IPS DF 6.9 (cell line): ENCODE measurements around the gene TBC1D20.
"Not testable (repeated sequence)": the region's sequence is repeated elsewhere in the genome, so short reads cannot be mapped to it uniquely, and the experiment has no call there.

Source experiments
- DNase-seq: peaks from one replicate; pipeline ENCODE4 v3.0.0-alpha.2; 2013; ENCODE audit warnings: low read depth, low spot score
- H3K27ac ChIP-seq: one replicate; pipeline ENCODE4 v1.5.1; 2013; ENCODE audit warnings: low read length, control low read depth
- H3K27me3 ChIP-seq: 2 replicates; pipeline ENCODE4 v1.6.1; 2013; ENCODE audit warnings: mild to moderate bottlenecking, low read length; ENCODE audit not compliant: control insufficient read depth, insufficient read depth
- H3K36me3 ChIP-seq: 2 replicates; pipeline ENCODE4 v1.6.1; 2013; ENCODE audit warnings: low read length; ENCODE audit not compliant: control insufficient read depth, insufficient read depth
- H3K4me1 ChIP-seq: 2 replicates; pipeline ENCODE4 v1.6.1; 2013; ENCODE audit warnings: low read length; ENCODE audit not compliant: control insufficient read depth, insufficient read depth
- H3K4me3 ChIP-seq: 2 replicates; pipeline ENCODE4 v1.5.1; 2013; ENCODE audit warnings: mild to moderate bottlenecking, low read length
- H3K9me3 ChIP-seq: 2 replicates; pipeline ENCODE4 v1.6.1; 2013; ENCODE audit warnings: low read length, inconsistent platforms; ENCODE audit not compliant: control insufficient read depth, insufficient read depth
- WGBS: extraction: QIAGEN DNeasy Blood & Tissue Kit; methylation state at CpG from one replicate; pipeline ENCODE4 v1.1.7; 2013; ENCODE audit warnings: mixed read lengths, missing lambda C conversion rate; ENCODE audit not compliant: insufficient read length, insufficient coverage; 5-methylcytosine and 5-hydroxymethylcytosine counted together

TBC1D20 gene

GRCh38 chr20:458776-459175 lies 3.6 kb downstream of the TBC1D20 start:
- Histone ChIP-seq H3K36me3 (no peaks in the 10 kb centered on the region), H3K4me1 (0 out of 2 replicates have a peak, but pooled peaks cover 1% of the 10 kb centered on the region), H3K9me3 (no peaks in the 10 kb centered on the region), H3K27me3 (no peaks in the 10 kb centered on the region), H3K4me3 (no peak overlapping the region), H3K27ac (no peak overlapping the region)
- no CpG with 5 or more reads among the region's 6 CpGs for WGBS
- no peak for DNase-seq

GRCh38 chr20:454951-455350 lies 7.4 kb downstream of the TBC1D20 start:
- WGBS = no CpG with 5 or more reads among the region's 3 CpGs
- H3K9me3 ChIP-seq = no peaks in the 10 kb centered on the region
- no peak overlapping the region for H3K27ac ChIP-seq
- H3K4me3 ChIP-seq = no peak overlapping the region
- no peaks in the 10 kb centered on the region for H3K4me1 ChIP-seq
- no peaks in the 10 kb centered on the region for H3K36me3 ChIP-seq
- DNase-seq = no peak
- H3K27me3 ChIP-seq = no peaks in the 10 kb centered on the region

- H3K27me3 ChIP-seq, H3K27ac ChIP-seq, H3K9me3 ChIP-seq, H3K36me3 ChIP-seq, H3K4me3 ChIP-seq, DNase-seq, H3K4me1 ChIP-seq: not testable (repeated sequence)
- no CpG with 5 or more reads among the region's 11 CpGs for WGBS
These were observed 10.3 kb downstream of the TBC1D20 start for GRCh38 chr20:452021-452420.

- Histone ChIP-seq H3K27me3 (no peaks in the 10 kb centered on the region), H3K4me1 (no peaks in the 10 kb centered on the region; the same call in 1 of the 2 replicates), H3K27ac (no peak overlapping the region), H3K9me3 (no peaks in the 10 kb centered on the region), H3K36me3 (peaks cover 3% of the 10 kb centered on the region; the same call in 1 of the 2 replicates), H3K4me3 (no peak overlapping the region)
- no peak for DNase-seq
- WGBS = no CpG with 5 or more reads among the region's 5 CpGs
These were observed 16.6 kb downstream of the TBC1D20 start for GRCh38 chr20:445514-446336.

GRCh38 chr20:444862-445426 lies 17.4 kb downstream of the TBC1D20 start:
- Histone ChIP-seq H3K27me3 (no peaks in the 10 kb centered on the region), H3K27ac (no peak overlapping the region), H3K4me1 (no peaks in the 10 kb centered on the region; the same call in 1 of the 2 replicates), H3K36me3 (peaks cover 7% of the 10 kb centered on the region), H3K9me3 (no peaks in the 10 kb centered on the region), H3K4me3 (no peak overlapping the region)
- WGBS = no CpG with 5 or more reads among the region's 12 CpGs
- DNase-seq = no peak

- no peak overlapping the region for H3K4me3 ChIP-seq
- H3K27ac ChIP-seq = no peak overlapping the region
- no peaks in the 10 kb centered on the region; the same call in 1 of the 2 replicates for H3K4me1 ChIP-seq
- WGBS = no CpG with 5 or more reads among the region's 3 CpGs
- no peaks in the 10 kb centered on the region for H3K9me3 ChIP-seq
- no peaks in the 10 kb centered on the region for H3K27me3 ChIP-seq
- no peak for DNase-seq
- peaks cover 7% of the 10 kb centered on the region for H3K36me3 ChIP-seq
These were observed 18.2 kb downstream of the TBC1D20 start for GRCh38 chr20:444117-444516.

- Histone ChIP-seq H3K27me3 (no peaks in the 10 kb centered on the region), H3K9me3 (no peaks in the 10 kb centered on the region), H3K27ac (no peak overlapping the region), H3K4me1 (no peaks in the 10 kb centered on the region; the same call in 1 of the 2 replicates), H3K4me3 (no peak overlapping the region), H3K36me3 (peaks cover 7% of the 10 kb centered on the region)
- no CpG with 5 or more reads among the region's 4 CpGs for WGBS
- no peak for DNase-seq
These were observed 19.0 kb downstream of the TBC1D20 start for GRCh38 chr20:443223-443775.

GRCh38 chr20:440636-441035 lies 21.7 kb downstream of the TBC1D20 start:
- DNase-seq = no peak
- Histone ChIP-seq H3K4me3 (no peak overlapping the region), H3K27ac (no peak overlapping the region), H3K4me1 (no peaks in the 10 kb centered on the region; the same call in 1 of the 2 replicates), H3K9me3 (no peaks in the 10 kb centered on the region), H3K36me3 (peaks cover 4% of the 10 kb centered on the region), H3K27me3 (no peaks in the 10 kb centered on the region)
- no CpG with 5 or more reads among the region's 13 CpGs for WGBS

GRCh38 chr20:440148-440547 lies 22.2 kb downstream of the TBC1D20 start:
- Histone ChIP-seq H3K27me3 (no peaks in the 10 kb centered on the region), H3K36me3 (peaks cover 4% of the 10 kb centered on the region), H3K4me1 (no peaks in the 10 kb centered on the region; the same call in 1 of the 2 replicates), H3K27ac (no peak overlapping the region), H3K9me3 (no peaks in the 10 kb centered on the region), H3K4me3 (no peak overlapping the region)
- DNase-seq = no peak
- no CpG with 5 or more reads among the region's 7 CpGs for WGBS

- no peaks in the 10 kb centered on the region for H3K9me3 ChIP-seq
- peaks cover 4% of the 10 kb centered on the region for H3K36me3 ChIP-seq
- no peaks in the 10 kb centered on the region for H3K27me3 ChIP-seq
- peaks cover 3% of the 10 kb centered on the region; the same call in 1 of the 2 replicates for H3K4me1 ChIP-seq
- no peak overlapping the region for H3K4me3 ChIP-seq
- H3K27ac ChIP-seq = no peak overlapping the region
- no CpG with 5 or more reads among the region's 18 CpGs for WGBS
- no peak for DNase-seq
These were observed 23.5 kb downstream of the TBC1D20 start for GRCh38 chr20:438571-439469.
